ENCODE results near the gene TRMT1. TPM values are rescaled to one million over a fixed set of nuclear protein-coding genes. Genes with fewer than 3 reads are reported as not detected.

The TRMT1 gene
- total and polyA plus RNA-seq, 2 of the 8 experiments (the other 6 are each of a cell fraction or from before 2014, with no cell fraction given), result 77.4 to 99.3 TPM

GRCh38 chr19:13110099-13110610, 6.4 kb downstream of the TRMT1 start:
- no peak overlapping the region for H3K56ac ChIP-seq (replicated peaks; ENCODE audit: insufficient read length, low read depth, low read length)
- H2BK12ac ChIP-seq (ENCODE audit: low read depth, low read length), result no peak overlapping the region
- H4K91ac ChIP-seq (replicated peaks; ENCODE audit: insufficient read length, low read length), result no peak overlapping the region
- H2AFZ ChIP-seq (ENCODE audit: low read length), result no peak overlapping the region
- no peak overlapping the region for H3K4me3 ChIP-seq (ENCODE audit: extremely low read depth in 1 of 4, insufficient read depth in 2 of 4, low read depth in 3 of 4, low read length in 4 of 4)
- no peak overlapping the region for H4K8ac ChIP-seq (ENCODE audit: extremely low read depth, insufficient read depth, low read length)
- H3K79me1 ChIP-seq (ENCODE audit: low read depth, low read length), result peaks cover 5% of the 10 kb centered on the region
- 97% methylated on average over 12 of the region's 15 CpGs; no CpG with 5 or more reads in 1 of the 2 experiments for WGBS, 2 experiments (ENCODE audit: extremely low coverage in 1 of 2, insufficient coverage in 1 of 2, insufficient read length in 1 of 2, insufficient replicate concordance in 2 of 2, low coverage in 1 of 2, low lambda C conversion rate in 2 of 2, missing lambda C conversion rate in 1 of 2)
- no peaks in the 10 kb centered on the region for H3K9me3 ChIP-seq (ENCODE audit: insufficient read depth in 2 of 2, low read depth in 1 of 2, low read length in 1 of 2)
- no peak overlapping the region for H3K18ac ChIP-seq (ENCODE audit: extremely low read depth, low read length)
- no peak overlapping the region for H3K14ac ChIP-seq (ENCODE audit: insufficient read length)
- H3K23me2 ChIP-seq (ENCODE audit: low read depth, low read length), result no peaks in the 10 kb centered on the region
- no peak overlapping the region; the same call in 1 of the 2 replicates for H3K27ac ChIP-seq (ENCODE audit: low read depth, low read length)
- no peak for DNase-seq (ENCODE audit: low read depth in 1 of 2, low spot score in 2 of 2)
- CTCF ChIA-PET (ENCODE audit: partially characterized antibody), result interaction anchor here (0.6 to 0.9 kb wide), 2 partner anchors 9 to 37 kb away, joined by 3 read pairs; no protein-coding TSS in a partner anchor
- no peak overlapping the region for H3K9ac ChIP-seq (replicated peaks in 1 of 4; ENCODE audit: extremely low read depth in 1 of 4, low read depth in 3 of 4, low read length in 3 of 4)
- 0 out of 7 replicates have a peak, but pooled peaks cover 0 to 2% (median 0%) of the 10 kb centered on the region in 4 experiments for H3K4me1 ChIP-seq (replicated peaks in 1 of 4; ENCODE audit: control insufficient read depth in 3 of 4, insufficient read depth in 4 of 4, low read length in 3 of 4)
- TF ChIP-seq HDAC2 (IDR thresholded peaks at IDR 0.05; ENCODE audit: borderline replicate concordance in 1 of 2, low read depth in 2 of 2, low read length in 2 of 2), result no peak
- no peak for TF ChIP-seq EGR1 (IDR thresholded peaks at IDR 0.05; ENCODE audit: borderline replicate concordance, low read depth, low read length)
- TF ChIP-seq JUN (IDR thresholded peaks at IDR 0.05; ENCODE audit: low read depth, low read length), result no peak
- no peak for TF ChIP-seq SP2 (IDR thresholded peaks at IDR 0.05; ENCODE audit: low read length)
- no peak for TF ChIP-seq SIRT6 (IDR thresholded peaks at IDR 0.05; ENCODE audit: low read length)
- TF ChIP-seq CHD2 (IDR thresholded peaks at IDR 0.05; ENCODE audit: low read length), result no peak
- TF ChIP-seq SP1 (IDR thresholded peaks at IDR 0.05; ENCODE audit: low read depth, low read length), result no peak
- no peak for TF ChIP-seq ASH2L (IDR thresholded peaks at IDR 0.05; ENCODE audit: low read length)
- no peak for TF ChIP-seq RXRA (IDR thresholded peaks at IDR 0.05; ENCODE audit: insufficient read depth, low read depth, low read length)
- no peak overlapping the region for H2BK120ac ChIP-seq (replicated peaks; ENCODE audit: low read depth, low read length)
- H3K79me2 ChIP-seq (ENCODE audit: control insufficient read depth in 1 of 2, insufficient read depth in 2 of 2, low read length in 2 of 2), result peaks cover 0 to 6% of the 10 kb centered on the region in 2 experiments; a peak in 2 of 4 replicates
- H2AK5ac ChIP-seq (ENCODE audit: low read depth, low read length), result no peak overlapping the region
- no peak overlapping the region for H2BK5ac ChIP-seq (ENCODE audit: low read depth, low read length)
- no peak for FAIRE-seq
- no peak overlapping the region for H2BK15ac ChIP-seq (ENCODE audit: low read length)
- no peak overlapping the region for H3K4ac ChIP-seq (replicated peaks; ENCODE audit: insufficient read length, low read depth, low read length)
- no peak overlapping the region for H3K23ac ChIP-seq (ENCODE audit: insufficient read length)
- H3K36me3 ChIP-seq (ENCODE audit: control insufficient read depth in 2 of 4, insufficient read depth in 4 of 4, low read length in 3 of 4), result peaks cover 6 to 24% (median 23%) of the 10 kb centered on the region in 4 experiments
- no peak overlapping the region for H3K4me2 ChIP-seq (ENCODE audit: insufficient read depth in 1 of 2, low read depth in 2 of 2, low read length in 2 of 2)
- H4K20me1 ChIP-seq (replicated peaks in 1 of 2; ENCODE audit: control insufficient read depth in 1 of 2, insufficient read depth in 2 of 2, low read length in 2 of 2), result peaks cover 0 to 1% of the 10 kb centered on the region in 2 experiments
- no peak overlapping the region for H4K5ac ChIP-seq (ENCODE audit: insufficient read length, low read depth, low read length)
- H2BK20ac ChIP-seq (ENCODE audit: low read length), result no peak overlapping the region
- no peaks in the 10 kb centered on the region for H3K27me3 ChIP-seq (replicated peaks in 1 of 4; ENCODE audit: control insufficient read depth in 3 of 4, extremely low read depth in 1 of 4, insufficient read depth in 3 of 4, low read length in 3 of 4)
- POLR2A ChIA-PET (ENCODE audit: partially characterized antibody), result interaction anchor here (1.0 to 19.5 kb wide), 5 partner anchors 6 to 177 kb away, joined by 3 to 228 read pairs (median 12); partner anchors contain the start of genes FARSA, NACC1 and TRMT1

Measured in H1 (cell line).